Fibroblast of lung (primary cell): ENCODE measurements around the gene TM2D1.

Experiments
- EZH2 ChIP-seq: IDR thresholded peaks from 2 replicates; pipeline ENCODE4 v1.5.1; 2012; ENCODE audit warnings: low read length, control low read depth, mild to moderate bottlenecking; ENCODE audit errors: missing control alignments
- TF ChIP-seq, protein P1 (sequence below), 2 donors: IDR thresholded peaks in 1 of 2; conservative IDR thresholded peaks in 1 of 2; 1 replicate in 1 of 2; 2 replicates in 1 of 2; pipeline ENCODE4 v1.5.1; 2011 to 2012; ENCODE audit warnings: low read length in 2 of 2, control low read depth in 1 of 2, inconsistent platforms in 1 of 2, low read depth in 1 of 2, mild to moderate bottlenecking in 1 of 2

DNA sequence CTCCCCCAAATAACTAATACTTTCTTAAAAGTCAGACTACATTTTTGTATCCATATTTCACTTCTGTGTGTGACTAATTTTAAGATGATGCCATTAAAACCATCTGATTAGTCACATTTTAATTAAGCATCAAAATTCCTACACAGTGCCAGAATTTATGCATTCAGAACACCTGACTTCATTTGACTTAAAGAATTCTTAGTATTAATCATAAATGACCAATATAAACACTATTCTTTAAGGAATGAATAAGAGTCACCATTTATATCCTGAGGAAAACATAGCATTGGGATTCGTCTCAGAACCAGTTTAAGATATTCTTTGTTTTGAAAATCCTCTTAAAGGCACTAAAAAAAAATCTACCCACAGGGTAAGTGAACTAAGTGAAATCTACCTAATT lies 37.0 kb downstream of the TM2D1 start:
- TF ChIP-seq, protein P1, sequence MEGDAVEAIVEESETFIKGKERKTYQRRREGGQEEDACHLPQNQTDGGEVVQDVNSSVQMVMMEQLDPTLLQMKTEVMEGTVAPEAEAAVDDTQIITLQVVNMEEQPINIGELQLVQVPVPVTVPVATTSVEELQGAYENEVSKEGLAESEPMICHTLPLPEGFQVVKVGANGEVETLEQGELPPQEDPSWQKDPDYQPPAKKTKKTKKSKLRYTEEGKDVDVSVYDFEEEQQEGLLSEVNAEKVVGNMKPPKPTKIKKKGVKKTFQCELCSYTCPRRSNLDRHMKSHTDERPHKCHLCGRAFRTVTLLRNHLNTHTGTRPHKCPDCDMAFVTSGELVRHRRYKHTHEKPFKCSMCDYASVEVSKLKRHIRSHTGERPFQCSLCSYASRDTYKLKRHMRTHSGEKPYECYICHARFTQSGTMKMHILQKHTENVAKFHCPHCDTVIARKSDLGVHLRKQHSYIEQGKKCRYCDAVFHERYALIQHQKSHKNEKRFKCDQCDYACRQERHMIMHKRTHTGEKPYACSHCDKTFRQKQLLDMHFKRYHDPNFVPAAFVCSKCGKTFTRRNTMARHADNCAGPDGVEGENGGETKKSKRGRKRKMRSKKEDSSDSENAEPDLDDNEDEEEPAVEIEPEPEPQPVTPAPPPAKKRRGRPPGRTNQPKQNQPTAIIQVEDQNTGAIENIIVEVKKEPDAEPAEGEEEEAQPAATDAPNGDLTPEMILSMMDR (conservative IDR thresholded peaks at IDR 0.05 in 1 of 2, IDR thresholded peaks at IDR 0.05 in 1 of 2; ENCODE audit: low read depth in 1 of 2, low read length in 2 of 2) = no peak
- TF ChIP-seq EZH2 = no peak
